Bronchial epithelial cell (primary cell): Measurements from ENCODE around the gene ACKR2. TPM values are rescaled to one million over a fixed set of nuclear protein-coding genes. Genes with fewer than 3 reads are reported as not detected.

ENCODE experiments used
- DNase-seq: peaks from one replicate; pipeline ENCODE4 v3.0.0-alpha.2; 2010; ENCODE audit warnings: low read depth
- FAIRE-seq: peaks from 2 replicates; lab custom pipeline; 2011; peaks lifted over from hg19 to GRCh38; lab: Jason Lieb, UNC
- H3K27me3 ChIP-seq: 2 replicates; pipeline ENCODE4 v1.5.1; 2011; ENCODE audit warnings: low read length; ENCODE audit not compliant: control insufficient read depth, insufficient read depth
- H3K36me3 ChIP-seq: 2 replicates; pipeline ENCODE4 v1.5.1; 2011; ENCODE audit warnings: low read length; ENCODE audit not compliant: control insufficient read depth, insufficient read depth
- H3K4me3 ChIP-seq: 2 replicates; pipeline ENCODE4 v1.5.1; 2011; ENCODE audit warnings: mild to moderate bottlenecking, low read depth, low read length, control low read depth
- CTCF ChIP-seq: IDR thresholded peaks from 2 replicates; pipeline ENCODE4 v1.5.1; 2011; ENCODE audit warnings: mild to moderate bottlenecking, moderate library complexity, low read length, control low read depth, inconsistent platforms; ENCODE audit not compliant: insufficient read depth, severe bottlenecking
- total RNA-seq: library from RNA; depleted of rRNA; stranded (reverse); fragments of >200 nt; gene quantifications from 2 replicates; pipeline ENCODE4 v1.2.1, GENCODE V29; 2014

Gene ACKR2
- total RNA-seq, 1 donor from 2014 or later, result 1.3 TPM

GRCh38 chr3:42796332-42796885, 12.8 kb upstream of the ACKR2 start:
- Histone ChIP-seq H3K36me3 (peaks cover 3% of the 10 kb centered on the region), H3K4me3 (no peak overlapping the region), H3K27me3 (no peaks in the 10 kb centered on the region)
- DNase-seq (no peak), FAIRE-seq (no peak)
- no peak for TF ChIP-seq CTCF

- peaks cover 1% of the 10 kb centered on the region for H3K36me3 ChIP-seq
- FAIRE-seq (no peak), DNase-seq (no peak)
- no peaks in the 10 kb centered on the region for H3K27me3 ChIP-seq
- no peak overlapping the region for H3K4me3 ChIP-seq
- TF ChIP-seq CTCF, result no peak
Observed at GRCh38 chr3:42799376-42799775, 9.9 kb upstream of the ACKR2 start.

GRCh38 chr3:42800251-42800650, 9.0 kb upstream of the ACKR2 start:
- no peak for FAIRE-seq
- Histone ChIP-seq H3K27me3 (no peaks in the 10 kb centered on the region), H3K36me3 (peaks cover 1% of the 10 kb centered on the region), H3K4me3 (no peak overlapping the region)
- no peak for TF ChIP-seq CTCF
- no peak for DNase-seq

DNA sequence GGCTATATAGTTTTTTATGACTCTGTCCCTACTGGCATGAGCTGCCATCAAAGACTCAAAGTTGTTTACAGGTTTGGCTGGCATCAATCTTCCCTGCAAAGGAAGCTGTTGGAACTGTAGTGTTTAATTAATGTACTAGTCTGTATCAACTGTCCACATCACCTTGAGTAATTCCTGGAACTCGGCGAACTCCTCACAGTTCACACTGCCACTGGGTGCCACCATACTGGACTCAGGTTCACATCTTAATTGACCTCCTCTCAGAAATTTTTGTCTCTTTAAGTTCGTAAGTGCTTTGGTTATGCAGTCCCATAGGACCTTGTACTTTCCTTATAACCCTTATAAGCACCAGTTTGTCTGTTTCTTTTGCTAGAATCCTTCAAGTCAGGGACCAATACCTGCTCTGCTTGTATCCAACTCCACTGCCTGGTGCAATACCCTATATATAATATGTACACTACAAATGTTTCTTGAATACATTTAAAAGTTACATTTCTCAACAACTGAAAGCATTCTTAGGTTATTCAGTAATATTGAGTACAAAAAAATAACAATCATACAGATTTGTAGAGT, 8.1 kb upstream of the ACKR2 start:
- FAIRE-seq (no peak), DNase-seq (no peak)
- Histone ChIP-seq H3K4me3 (no peak overlapping the region), H3K36me3 (peaks cover 1% of the 10 kb centered on the region), H3K27me3 (no peaks in the 10 kb centered on the region)
- no peak for TF ChIP-seq CTCF

GRCh38 chr3:42801784-42802183, 7.5 kb upstream of the ACKR2 start:
- DNase-seq (no peak), FAIRE-seq (no peak)
- TF ChIP-seq CTCF, result no peak
- Histone ChIP-seq H3K4me3 (no peak overlapping the region), H3K36me3 (peaks cover 1% of the 10 kb centered on the region), H3K27me3 (no peaks in the 10 kb centered on the region)
